A549 treated with dexamethasone at 1 μM for 4 hours (cell line): ENCODE measurements around the gene TUBG1. TPM values are rescaled to one million over a fixed set of nuclear protein-coding genes. Genes with fewer than 3 reads are reported as not detected.

Experiments used
- total RNA-seq: library from RNA; stranded (reverse); fragments of 200-300 nt; extraction: Qiagen RNA extraction; gene quantifications from 5 replicates; pipeline ENCODE4 v1.2.3, GENCODE V29; 2022

The TUBG1 gene
- total RNA-seq: 128 to 160 TPM (median 146 TPM) in 5 replicates

DNA sequence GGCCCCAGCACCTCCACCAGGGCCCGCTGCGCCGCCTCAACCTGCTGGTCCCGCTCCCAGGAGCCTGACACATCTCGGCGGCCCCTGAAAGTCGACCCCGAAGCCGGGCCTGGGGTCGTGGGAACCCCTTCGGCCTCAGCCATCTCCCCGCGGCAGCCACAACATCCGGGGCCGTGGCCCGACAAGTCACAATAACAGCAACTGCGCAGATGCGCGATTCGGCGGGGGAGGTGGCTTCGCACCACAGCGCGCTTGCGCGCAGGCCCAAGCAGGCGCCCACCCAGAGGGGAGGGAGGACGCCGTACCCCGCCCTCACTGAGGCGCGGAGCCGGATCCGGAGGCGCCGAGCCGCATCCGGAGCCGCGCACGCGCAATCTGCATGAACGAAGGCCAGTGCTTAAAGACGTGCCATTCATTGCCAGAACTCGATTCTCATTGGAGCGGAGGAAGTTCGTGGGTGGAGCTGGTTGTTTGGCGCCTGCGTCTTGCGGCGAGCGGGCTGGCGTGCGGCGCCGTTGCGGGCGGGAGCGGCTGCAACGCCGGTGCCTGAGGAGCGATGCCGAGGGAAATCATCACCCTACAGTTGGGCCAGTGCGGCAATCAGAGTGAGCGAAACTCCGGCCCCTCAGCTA lies at the start of gene TUBG1, which contains the start of gene RETREG3:
Gene TUBG1 (plus strand): TSS at position 502 of the 632 bp plus-strand sequence. CDS start 55 bp downstream, at position 557.
Gene RETREG3 (minus strand): TSS at position 193 of the 632 bp plus-strand sequence. CDS start 50 bp downstream, at position 143.

GRCh38 chr17:42561897-42562387 lies 47.5 kb upstream of the TUBG1 start, which contains the start of gene COASY:
TSS of gene COASY (plus strand) at chr17:42562148. CDS start at chr17:42562623, 475 bp downstream.

DNA sequence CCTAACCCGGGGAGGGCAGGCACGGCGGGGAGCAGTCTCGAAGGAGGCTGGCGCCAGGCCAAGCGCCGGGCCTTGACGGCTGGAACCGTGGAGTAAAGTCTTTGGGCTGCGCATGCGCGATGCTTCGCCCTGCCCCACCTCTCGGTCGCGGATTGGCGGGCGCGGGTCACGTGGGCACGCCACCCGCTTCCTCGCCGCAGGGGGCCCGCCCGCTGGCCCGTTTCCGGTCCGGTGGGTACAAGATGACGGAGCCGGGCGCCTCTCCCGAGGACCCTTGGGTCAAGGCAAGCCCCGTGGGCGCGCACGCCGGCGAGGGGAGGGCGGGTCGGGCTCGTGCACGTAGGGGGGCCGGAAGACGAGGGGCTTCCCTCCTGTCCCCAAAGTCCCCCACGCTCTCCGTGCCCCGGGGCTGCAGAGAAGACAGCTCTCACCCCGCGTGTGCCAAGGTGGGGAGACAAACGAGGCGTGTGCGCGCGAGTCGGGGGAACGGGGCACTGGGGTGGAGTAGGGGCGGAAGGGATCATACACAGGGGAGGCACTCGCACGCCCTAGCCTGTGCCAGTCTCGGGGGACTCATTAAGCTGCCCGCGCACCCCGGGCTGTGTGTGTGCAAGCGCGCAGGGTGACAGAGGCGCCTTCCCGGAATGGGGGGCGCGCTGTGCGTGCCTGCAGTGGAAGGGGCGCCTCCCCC lies 42.5 kb upstream of the TUBG1 start, which contains the start of gene MLX:
Gene MLX (plus strand): TSS at position 218 of the 691 bp plus-strand sequence. CDS start 25 bp downstream, at position 243.

GRCh38 chr17:42577532-42578281 lies 31.8 kb upstream of the TUBG1 start, which contains the start of gene PSMC3IP:
TSS of gene PSMC3IP (minus strand) at chr17:42577729. CDS start at chr17:42577686, 43 bp downstream.

GRCh38 chr17:42659079-42659931 lies 49.8 kb downstream of the TUBG1 start, which contains the start of gene TUBG2:
TSS of gene TUBG2 (plus strand) at chr17:42659284. CDS start at chr17:42659504, 220 bp downstream.

Other genes with a start within 250 kb of the TUBG1 start
- gene STAT3, start 221.2 kb upstream of the TUBG1 start, total RNA-seq: 59.7 to 88.6 TPM (median 82.5 TPM) in 5 replicates
- gene CAVIN1, start 186.4 kb upstream of the TUBG1 start, total RNA-seq: 352 to 454 TPM (median 429 TPM) in 5 replicates
- 25.9 to 42.7 TPM (median 40.2 TPM) in 5 replicates for gene ATP6V0A1, start 150.8 kb upstream of the TUBG1 start, total RNA-seq
- 28.7 to 43.2 TPM (median 37.9 TPM) in 5 replicates for gene NAGLU, start 73.4 kb upstream of the TUBG1 start, total RNA-seq
- gene HSD17B1, start 56.8 kb upstream of the TUBG1 start, total RNA-seq: 0.89 to 1.5 TPM (median 1.2 TPM) in 5 replicates
- 96.2 to 121 TPM (median 112 TPM) in 5 replicates for gene COASY, start 47.5 kb upstream of the TUBG1 start, total RNA-seq
- 53.8 to 68.7 TPM (median 66.2 TPM) in 5 replicates for gene MLX, start 42.6 kb upstream of the TUBG1 start, total RNA-seq
- gene PSMC3IP, start 32.0 kb upstream of the TUBG1 start, total RNA-seq: 29.1 to 33.7 TPM (median 32.2 TPM) in 5 replicates
- 24.9 to 32.1 TPM (median 30.6 TPM) in 5 replicates for gene RETREG3, start 309 bp upstream of the TUBG1 start, total RNA-seq
- 14.0 to 23.3 TPM (median 20.5 TPM) in 5 replicates for gene TUBG2, start 49.6 kb downstream of the TUBG1 start, total RNA-seq
- gene PLEKHH3, start 67.3 kb downstream of the TUBG1 start, total RNA-seq: 11.5 to 15.9 TPM (median 14.6 TPM) in 5 replicates
- 0.21 to 0.42 TPM (median 0.34 TPM) in 5 replicates for gene CCR10, start 72.2 kb downstream of the TUBG1 start, total RNA-seq
- gene CNTNAP1, start 72.8 kb downstream of the TUBG1 start, total RNA-seq: 3.8 to 6.0 TPM (median 5.8 TPM) in 5 replicates
- 9.4 to 12.3 TPM (median 10.0 TPM) in 5 replicates for gene EZH1, start 135.4 kb downstream of the TUBG1 start, total RNA-seq
- gene RAMP2, start 151.5 kb downstream of the TUBG1 start, total RNA-seq: 0.67 to 1.5 TPM (median 0.77 TPM) in 5 replicates
- 112 to 135 TPM (median 113 TPM) in 5 replicates for gene VPS25, start 163.8 kb downstream of the TUBG1 start, total RNA-seq
- 0.50 to 1.7 TPM (median 1.1 TPM) in 5 replicates for gene WNK4, start 170.9 kb downstream of the TUBG1 start, total RNA-seq
- gene COA3, start 189.0 kb downstream of the TUBG1 start, total RNA-seq: 120 to 129 TPM (median 122 TPM) in 5 replicates
- gene CNTD1, start 189.2 kb downstream of the TUBG1 start, total RNA-seq: 0.07 TPM in 1 of 5 replicates, not detected in the others
- 82.3 to 107 TPM (median 86.1 TPM) in 5 replicates for gene BECN1, start 214.6 kb downstream of the TUBG1 start, total RNA-seq
- 236 to 259 TPM (median 252 TPM) in 5 replicates for gene PSME3, start 223.7 kb downstream of the TUBG1 start, total RNA-seq
- gene AOC2, start 234.9 kb downstream of the TUBG1 start, total RNA-seq: 1.6 to 3.0 TPM (median 2.4 TPM) in 5 replicates
- 0.86 to 2.0 TPM (median 1.1 TPM) in 5 replicates for gene AOC3, start 241.5 kb downstream of the TUBG1 start, total RNA-seq